ENCODE results near the gene CDCA7. TPM values are rescaled to one million over a fixed set of nuclear protein-coding genes. Genes with fewer than 3 reads are reported as not detected.

CDCA7 gene
- total and polyA plus RNA-seq, 2 of the 13 experiments (the other 11 are each of a cell fraction or from before 2014, with no cell fraction given) = 46.2 to 57.8 TPM

GRCh38 chr2:173395567-173396351, 41.1 kb downstream of the CDCA7 start:
- 25% methylated on average over 16 of the region's 16 CpGs for WGBS (ENCODE audit: low lambda C conversion rate)
- in situ Hi-C loops (cut with HindIII; ENCODE audit: extremely low pct_ligation_motif_present, low pct_unique_long_range_greater_than_20kb) = no loop called here
- H3K27ac ChIP-seq (ENCODE audit: extremely low read length, insufficient read depth, low read length) = no peak overlapping the region
- H3K9ac ChIP-seq (ENCODE audit: insufficient read depth, low read depth, low read length) = no peak overlapping the region
- no peaks in the 10 kb centered on the region for H4K20me1 ChIP-seq (ENCODE audit: insufficient read depth, low read length)
- H3K4me2 ChIP-seq (ENCODE audit: low read depth, low read length) = no peak overlapping the region
- no peaks in the 10 kb centered on the region for H3K4me1 ChIP-seq (ENCODE audit: insufficient read depth, low read length)
- intact Hi-C loops (cut with micrococcal nuclease; ENCODE audit: unreplicated experiment) = no loop called here
- H3K9me3 ChIP-seq (ENCODE audit: low read length) = no peaks in the 10 kb centered on the region
- no peak overlapping the region for H2AFZ ChIP-seq (ENCODE audit: low read length)
- CTCF ChIA-PET (ENCODE audit: low intra/inter-chr PET ratio, low total read pairs) = no interaction called here
- peaks cover 3 to 27% of the 10 kb centered on the region in 2 experiments; a peak in 3 of 5 replicates for H3K27me3 ChIP-seq (ENCODE audit: control insufficient read depth in 1 of 2, insufficient read depth in 2 of 2, low read length in 2 of 2)
- no peaks in the 10 kb centered on the region for H3K79me2 ChIP-seq (ENCODE audit: insufficient read depth, low read length)
- no TSS peak for BruUV-seq (replicated peaks)
- DNase-seq (ENCODE audit: low spot score) = no peak
- no peak for TF ChIP-seq ZNF644 (CRISPR knock-in tag; IDR thresholded peaks at IDR 0.05; ENCODE audit: low read depth)
- no peak for TF ChIP-seq ZNF709 (CRISPR knock-in tag; IDR thresholded peaks at IDR 0.05)
- no peak for TF ChIP-seq MYPOP (CRISPR knock-in tag; IDR thresholded peaks at IDR 0.05)
- no peak for TF ChIP-seq FOXM1 (CRISPR knock-in tag; IDR thresholded peaks at IDR 0.05)
- FAIRE-seq = no peak
- H3K4me3 ChIP-seq (replicated peaks in 1 of 3; ENCODE audit: insufficient read depth in 1 of 3, low read depth in 2 of 3, low read length in 3 of 3) = no peak overlapping the region
- H3K36me3 ChIP-seq (replicated peaks in 1 of 2; ENCODE audit: control insufficient read depth in 1 of 2, insufficient read depth in 2 of 2, low read length in 2 of 2) = no peaks in the 10 kb centered on the region
- POLR2A ChIA-PET = no interaction called here
- ATAC-seq = no peak; the same call in 2 of the 3 replicates

DNA sequence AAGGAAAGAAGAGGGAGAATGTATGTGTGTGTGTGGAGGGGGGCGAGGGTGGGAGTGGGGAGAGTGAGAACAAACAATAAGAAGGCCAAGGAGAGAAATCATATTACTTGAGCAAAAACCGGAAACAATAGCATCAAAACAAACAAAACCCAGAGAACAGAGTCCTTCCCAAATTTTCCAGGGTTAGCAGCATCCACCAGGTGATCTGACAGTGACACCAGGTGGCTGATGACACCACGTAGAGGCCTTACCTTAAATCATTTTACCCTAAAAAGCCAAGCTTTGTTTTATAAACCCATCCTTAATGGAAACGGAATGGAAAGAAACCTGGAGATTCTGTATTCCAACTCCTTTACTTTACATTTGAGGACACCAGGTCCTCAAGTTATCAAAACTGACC, 42.9 kb downstream of the CDCA7 start:
- no peak overlapping the region for H3K4me2 ChIP-seq (ENCODE audit: low read depth, low read length)
- no peak for FAIRE-seq
- no TSS peak for BruUV-seq (replicated peaks)
- no peak for TF ChIP-seq ZHX2 (IDR thresholded peaks at IDR 0.05; ENCODE audit: low read depth)
- TF ChIP-seq ZHX2 (CRISPR knock-in tag; IDR thresholded peaks at IDR 0.05; ENCODE audit: borderline replicate concordance) = no peak
- no peak for TF ChIP-seq ZNF317 (CRISPR knock-in tag; IDR thresholded peaks at IDR 0.05)
- no peak for TF ChIP-seq ZNF12 (CRISPR knock-in tag; IDR thresholded peaks at IDR 0.05)
- TF ChIP-seq STAG1 (CRISPR knock-in tag; IDR thresholded peaks at IDR 0.05) = peak; percentile 63
- TF ChIP-seq ZSCAN22 (CRISPR knock-in tag; IDR thresholded peaks at IDR 0.05) = no peak
- TF ChIP-seq ELF3 (CRISPR knock-in tag; IDR thresholded peaks at IDR 0.05) = no peak

More for the DNA sequence above, 42.9 kb downstream of the CDCA7 start:
- no peaks in the 10 kb centered on the region for H3K79me2 ChIP-seq (ENCODE audit: insufficient read depth, low read length)
- H3K36me3 ChIP-seq (replicated peaks in 1 of 2; ENCODE audit: control insufficient read depth in 1 of 2, insufficient read depth in 2 of 2, low read length in 2 of 2) = no peaks in the 10 kb centered on the region
- H3K27me3 ChIP-seq (ENCODE audit: control insufficient read depth in 1 of 2, insufficient read depth in 2 of 2, low read length in 2 of 2) = peaks cover 3 to 40% of the 10 kb centered on the region in 2 experiments; a peak in 4 of 5 replicates
- 10% methylated on average over 4 of the region's 4 CpGs for WGBS (ENCODE audit: low lambda C conversion rate)
- peaks cover 11% of the 10 kb centered on the region for H3K4me1 ChIP-seq (ENCODE audit: insufficient read depth, low read length)
- no peaks in the 10 kb centered on the region for H4K20me1 ChIP-seq (ENCODE audit: insufficient read depth, low read length)
- no peaks in the 10 kb centered on the region for H3K9me3 ChIP-seq (ENCODE audit: low read length)
- no peak for DNase-seq (ENCODE audit: low spot score)
- POLR2A ChIA-PET = no interaction called here
- H3K4me3 ChIP-seq (replicated peaks in 1 of 3; ENCODE audit: insufficient read depth in 1 of 3, low read depth in 2 of 3, low read length in 3 of 3) = no peak overlapping the region
- in situ Hi-C loops (cut with HindIII; ENCODE audit: extremely low pct_ligation_motif_present, low pct_unique_long_range_greater_than_20kb) (no loop called here), intact Hi-C loops (cut with micrococcal nuclease; ENCODE audit: unreplicated experiment) (no loop called here)
- ATAC-seq = no peak
- no peak overlapping the region for H2AFZ ChIP-seq (ENCODE audit: low read length)
- H3K27ac ChIP-seq (ENCODE audit: extremely low read length, insufficient read depth, low read length) = no peak overlapping the region
- H3K9ac ChIP-seq (ENCODE audit: insufficient read depth, low read depth, low read length) = no peak overlapping the region
- CTCF ChIA-PET (ENCODE audit: low intra/inter-chr PET ratio, low total read pairs) = no interaction called here

Data from HepG2 (cell line).